ENCODE results near the gene C1orf116. TPM values are rescaled to one million over a fixed set of nuclear protein-coding genes. Genes with fewer than 3 reads are reported as not detected.
A peak's percentile ranks its signal among the peaks of the same experiment; 100 is the strongest.
"Not testable (repeated sequence)": the region's sequence is repeated elsewhere in the genome, so short reads cannot be mapped to it uniquely, and the experiment has no call there.

Gene C1orf116
- total RNA-seq, 1 donor from 2014 or later, result under 0.01 TPM

- no peak for DNase-seq (ENCODE audit: low read depth, low spot score)
These were observed 27.3 kb upstream of the C1orf116 start for GRCh38 chr1:207059881-207060280.

GRCh38 chr1:207058878-207059867 lies 26.6 kb upstream of the C1orf116 start:
- no peak for DNase-seq (ENCODE audit: low read depth, low spot score)

- no peak for DNase-seq (ENCODE audit: low read depth, low spot score)
These were observed 25.7 kb upstream of the C1orf116 start for GRCh38 chr1:207058252-207058651.

GRCh38 chr1:207056673-207057072 lies 24.1 kb upstream of the C1orf116 start:
- DNase-seq (ENCODE audit: low read depth, low spot score), result no peak

- DNase-seq (ENCODE audit: low read depth, low spot score), result no peak
These were observed 22.9 kb upstream of the C1orf116 start for GRCh38 chr1:207055386-207056001.

GRCh38 chr1:207054491-207054890 lies 21.9 kb upstream of the C1orf116 start:
- no peak for DNase-seq (ENCODE audit: low read depth, low spot score)

- peak; percentile 53 for DNase-seq (ENCODE audit: low read depth, low spot score)
These were observed 20.6 kb upstream of the C1orf116 start, which contains the start of gene PFKFB2 for GRCh38 chr1:207052911-207053769. Gene PFKFB2, plus strand, starts transcription at chr1:207053275. Its CDS starts 1,443 bp downstream, at chr1:207054718.

GRCh38 chr1:207051191-207051943 lies 18.8 kb upstream of the C1orf116 start, which contains the start of gene YOD1:
Gene YOD1, minus strand, starts transcription at chr1:207051208. Its CDS starts 178 bp downstream, at chr1:207051030.
- DNase-seq (ENCODE audit: low read depth, low spot score), result no peak

- DNase-seq (ENCODE audit: low read depth, low spot score), result peak; percentile 45
These were observed 18.1 kb upstream of the C1orf116 start for GRCh38 chr1:207050480-207051190.

- DNase-seq (ENCODE audit: low read depth, low spot score), result no peak
These were observed 17.4 kb upstream of the C1orf116 start for GRCh38 chr1:207049974-207050391.

GRCh38 chr1:207049514-207049913 lies 17.0 kb upstream of the C1orf116 start:
- DNase-seq (ENCODE audit: low read depth, low spot score), result no peak

- DNase-seq (ENCODE audit: low read depth, low spot score), result no peak
These were observed 16.5 kb upstream of the C1orf116 start for GRCh38 chr1:207049054-207049453.

- DNase-seq (ENCODE audit: low read depth, low spot score), result no peak
These were observed 15.5 kb upstream of the C1orf116 start for GRCh38 chr1:207048041-207048440.

GRCh38 chr1:207047505-207047904 lies 14.9 kb upstream of the C1orf116 start:
- DNase-seq (ENCODE audit: low read depth, low spot score), result no peak

GRCh38 chr1:207045453-207045852 lies 12.9 kb upstream of the C1orf116 start:
- DNase-seq (ENCODE audit: low read depth, low spot score), result no peak

GRCh38 chr1:207041397-207041796 lies 8.8 kb upstream of the C1orf116 start:
- not testable (repeated sequence) for DNase-seq (ENCODE audit: low read depth, low spot score)

- DNase-seq (ENCODE audit: low read depth, low spot score), result no peak
These were observed 7.6 kb upstream of the C1orf116 start for GRCh38 chr1:207040181-207040533.

GRCh38 chr1:207039380-207040180 lies 7.0 kb upstream of the C1orf116 start:
- no peak for DNase-seq (ENCODE audit: low read depth, low spot score)

- DNase-seq (ENCODE audit: low read depth, low spot score), result no peak
These were observed 4.3 kb upstream of the C1orf116 start for GRCh38 chr1:207036865-207037264.

Data from pulmonary artery endothelial cell (primary cell).